Thoracic aorta (tissue), 2 donors: Measurements from ENCODE around the gene LPIN1. TPM values are rescaled to one million over a fixed set of nuclear protein-coding genes. Genes with fewer than 3 reads are reported as not detected.

Experiments used
- ATAC-seq: fragments of 150-250 bp; one replicate; pipeline ENCODE4 v1.8.0; 2017; ENCODE audit warnings: low read depth; ENCODE audit not compliant: insufficient number of reproducible peaks, low FRiP score
- DNase-seq: peaks from one replicate; pipeline ENCODE4 v3.0.0-alpha.2; 2020; ENCODE audit warnings: low spot score
- H3K27ac ChIP-seq, 2 donors: fragments of 200-600 bp; sonication (generic); 1 replicate in 1 of 2; 2 replicates in 1 of 2; pipeline ENCODE4 v1.5.1; 2016; ENCODE audit warnings: mild to moderate bottlenecking in 2 of 2, moderate library complexity in 2 of 2
- H3K27me3 ChIP-seq: fragments of 200-600 bp; sonication (generic); replicated peaks from 2 replicates; pipeline ENCODE4 v1.6.0; 2016; ENCODE audit warnings: mild to moderate bottlenecking; ENCODE audit not compliant: insufficient read depth
- H3K36me3 ChIP-seq: fragments of 200-600 bp; sonication (generic); one replicate; pipeline ENCODE4 v1.5.1; 2016
- H3K4me1 ChIP-seq, 2 donors: fragments of 200-600 bp; sonication (generic); 1 replicate in 1 of 2; 2 replicates in 1 of 2; pipeline versions ENCODE4 v1.5.1 to v1.6.0; 2016; ENCODE audit warnings: low read depth in 2 of 2, mild to moderate bottlenecking in 1 of 2; ENCODE audit not compliant: control insufficient read depth in 1 of 2
- H3K4me3 ChIP-seq: fragments of 200-600 bp; sonication (generic); 2 replicates; pipeline ENCODE4 v1.5.1; 2016; ENCODE audit warnings: mild to moderate bottlenecking
- H3K9me3 ChIP-seq: fragments of 200-600 bp; sonication (generic); 2 replicates; pipeline ENCODE4 v1.5.1; 2016
- CTCF ChIP-seq: fragments of 200-600 bp; sonication (generic); IDR thresholded peaks from one replicate; pipeline ENCODE4 v1.5.1; 2019; ENCODE audit warnings: antibody characterized with exemption
- total RNA-seq, 2 donors: library from RNA; depleted of rRNA; stranded (reverse); fragments of >200 nt; gene quantifications; one replicate each; pipeline versions ENCODE4 v1.1.0 to v1.2.3, GENCODE V29; 2016

The LPIN1 gene
- total RNA-seq, 2 donors from 2014 or later: 24.5 to 55.8 TPM

DNA sequence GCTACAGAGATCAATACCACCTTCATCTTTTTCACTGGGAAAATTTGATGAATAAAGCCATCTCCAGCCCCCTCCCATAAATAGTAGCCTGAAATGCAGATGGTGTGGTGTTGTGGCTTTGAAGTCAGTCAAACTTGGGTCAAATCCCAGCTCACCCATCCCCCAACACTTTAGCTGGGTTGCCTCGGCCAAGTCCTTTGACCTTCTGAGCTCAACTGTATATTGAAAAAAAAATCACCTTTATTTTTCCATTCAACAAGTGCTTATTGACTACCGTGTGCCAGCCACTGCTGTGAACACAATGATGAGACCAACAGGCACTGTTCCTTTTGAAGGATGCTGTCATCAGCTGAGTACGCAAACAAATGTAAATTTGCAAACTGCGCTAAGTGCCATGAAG lies 41.4 kb upstream of the LPIN1 start:
- no peak for DNase-seq
- no peak for TF ChIP-seq CTCF
- H3K9me3 ChIP-seq: no peaks in the 10 kb centered on the region
- ATAC-seq: no peak
- H3K4me1 ChIP-seq: peaks cover 2 to 12% of the 10 kb centered on the region in 2 donors
- H3K27me3 ChIP-seq: no peaks in the 10 kb centered on the region
- no peak overlapping the region for H3K27ac ChIP-seq
- no peak overlapping the region for H3K4me3 ChIP-seq
- H3K36me3 ChIP-seq: no peaks in the 10 kb centered on the region

DNA sequence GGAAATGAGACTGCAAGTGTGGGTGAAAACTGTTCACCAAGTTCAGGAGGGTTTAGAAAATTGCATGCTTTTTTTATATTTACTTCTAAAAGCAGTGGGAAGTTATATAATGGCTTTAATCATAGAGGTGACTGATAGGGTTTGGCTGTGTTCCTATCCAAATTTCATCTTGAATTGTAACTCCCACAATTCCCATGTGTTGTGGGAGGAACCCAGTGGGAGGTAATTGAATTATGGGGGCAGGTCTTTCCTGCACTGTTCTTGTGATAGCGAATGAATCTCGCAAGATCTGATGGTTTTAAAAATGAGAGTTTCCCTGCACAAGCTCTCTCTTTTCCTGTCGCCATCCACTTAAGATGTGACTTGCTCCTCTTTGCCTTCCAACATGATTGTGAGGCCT lies 40.7 kb upstream of the LPIN1 start:
- Histone ChIP-seq H3K4me1 (peaks cover 4 to 18% of the 10 kb centered on the region in 2 donors), H3K27me3 (no peaks in the 10 kb centered on the region), H3K36me3 (no peaks in the 10 kb centered on the region), H3K4me3 (no peak overlapping the region), H3K9me3 (no peaks in the 10 kb centered on the region), H3K27ac (no peak overlapping the region)
- DNase-seq (no peak), ATAC-seq (no peak)
- no peak for TF ChIP-seq CTCF

- no peak for TF ChIP-seq CTCF
- ATAC-seq (no peak), DNase-seq (no peak)
- Histone ChIP-seq H3K9me3 (no peaks in the 10 kb centered on the region), H3K27me3 (no peaks in the 10 kb centered on the region), H3K36me3 (no peaks in the 10 kb centered on the region), H3K4me3 (no peak overlapping the region), H3K27ac (no peak overlapping the region), H3K4me1 (peaks cover 18 to 35% of the 10 kb centered on the region in 2 donors)
Measured at GRCh38 chr2:11708106-11708505, 38.3 kb upstream of the LPIN1 start.

GRCh38 chr2:11709293-11709692 lies 37.1 kb upstream of the LPIN1 start:
- Histone ChIP-seq H3K27me3 (no peaks in the 10 kb centered on the region), H3K4me3 (no peak overlapping the region), H3K9me3 (no peaks in the 10 kb centered on the region), H3K27ac (peak overlapping the region; percentile 67 to 78), H3K36me3 (no peaks in the 10 kb centered on the region), H3K4me1 (peaks cover 18 to 35% of the 10 kb centered on the region in 2 donors)
- DNase-seq (no peak), ATAC-seq (no peak)
- TF ChIP-seq CTCF: no peak

- ATAC-seq: peak; percentile 37
- Histone ChIP-seq H3K36me3 (no peaks in the 10 kb centered on the region), H3K4me1 (peaks cover 18 to 35% of the 10 kb centered on the region in 2 donors), H3K27me3 (no peaks in the 10 kb centered on the region), H3K4me3 (no peak overlapping the region), H3K27ac (peak overlapping the region; percentile 67 to 78), H3K9me3 (no peaks in the 10 kb centered on the region)
- no peak for TF ChIP-seq CTCF
- no peak for DNase-seq
Measured at GRCh38 chr2:11710210-11710609, 36.2 kb upstream of the LPIN1 start.
